SK-N-SH (cell line): ENCODE results near the gene SYNJ2.

Experiments
- EZH2phosphoT487 ChIP-seq: fragments of 200-600 bp; sonication (generic); IDR thresholded peaks from 2 replicates; pipeline ENCODE4 v1.6.1; 2017; ENCODE audit warnings: low read depth, mixed run types, mild to moderate bottlenecking, antibody characterized with exemption, moderate library complexity, borderline replicate concordance
- FOXM1 ChIP-seq: IDR thresholded peaks from 2 replicates; pipeline ENCODE4 v1.4.0; 2012; ENCODE audit warnings: low read depth, mild to moderate bottlenecking
- NFIC ChIP-seq: IDR thresholded peaks from 2 replicates; pipeline ENCODE4 v1.4.0; 2012; ENCODE audit warnings: borderline replicate concordance
- POLR2AphosphoS5 ChIP-seq: IDR thresholded peaks from 2 replicates; pipeline ENCODE4 v1.6.1; 2012; ENCODE audit warnings: low read depth, low read length
- SMC3 ChIP-seq: IDR thresholded peaks from 2 replicates; pipeline ENCODE4 v1.6.1; 2012; ENCODE audit warnings: low read depth, low read length, improper control_type of control experiment
- TAF1 ChIP-seq: IDR thresholded peaks from 2 replicates; pipeline ENCODE4 v1.6.1; 2012; ENCODE audit warnings: low read depth, mild to moderate bottlenecking, low read length, moderate library complexity, borderline replicate concordance
- TEAD4 ChIP-seq: IDR thresholded peaks from 2 replicates; pipeline ENCODE4 v1.4.0; 2012; ENCODE audit warnings: mild to moderate bottlenecking, borderline replicate concordance; ENCODE audit not compliant: insufficient read depth
- TF ChIP-seq, protein P1 (sequence below): fragments of 200-600 bp; sonication (generic); IDR thresholded peaks from 2 replicates; pipeline ENCODE4 v1.6.1; 2017; ENCODE audit warnings: antibody characterized with exemption, mild to moderate bottlenecking, moderate library complexity
- TF ChIP-seq, protein P2 (sequence below): fragments of 150-350 bp; IDR thresholded peaks from 2 replicates; pipeline ENCODE4 v1.6.1; 2016; ENCODE audit warnings: mild to moderate bottlenecking, low read depth, low read length
- TF ChIP-seq, protein P3 (sequence below): IDR thresholded peaks from 2 replicates; pipeline ENCODE4 v1.4.0; 2012; ENCODE audit warnings: low read depth

DNA sequence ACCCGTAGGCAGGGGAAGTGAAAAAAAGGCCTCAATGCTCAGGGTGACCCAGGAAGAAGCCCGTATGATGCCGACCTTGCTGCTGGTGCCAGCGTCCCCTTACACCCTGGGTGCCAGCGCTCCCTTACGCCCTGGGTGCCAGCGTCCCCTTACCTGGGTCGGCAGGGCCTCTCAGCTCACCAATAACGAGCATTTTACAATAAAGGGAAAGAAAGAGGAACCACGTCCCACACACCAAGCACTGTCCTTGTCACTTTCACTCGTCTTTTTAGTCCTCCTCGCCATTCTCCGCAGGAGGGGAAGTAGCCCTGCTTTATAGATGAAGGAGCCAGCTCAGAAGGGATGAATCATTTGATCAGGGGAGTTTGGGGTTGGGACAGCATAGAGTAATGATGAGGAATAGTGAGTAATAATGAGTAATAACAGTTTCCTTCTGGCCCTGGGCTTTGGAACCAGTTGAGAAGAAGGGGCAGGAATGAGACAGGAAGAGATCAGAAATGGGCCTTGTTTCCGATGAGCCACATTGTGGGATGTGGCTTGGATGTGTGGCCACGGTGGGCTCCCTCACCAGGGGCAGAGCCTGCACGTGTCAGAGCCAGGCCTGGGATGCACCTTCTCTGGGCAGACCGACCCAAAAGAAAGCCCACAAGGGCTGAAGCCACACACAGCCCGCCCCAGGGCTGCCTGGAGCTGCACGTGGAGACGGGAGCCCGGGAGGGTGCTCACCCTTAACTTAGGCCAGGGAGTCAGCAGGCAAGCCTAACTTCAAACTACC, 75.7 kb downstream of the SYNJ2 start:
- TF ChIP-seq, protein P1, sequence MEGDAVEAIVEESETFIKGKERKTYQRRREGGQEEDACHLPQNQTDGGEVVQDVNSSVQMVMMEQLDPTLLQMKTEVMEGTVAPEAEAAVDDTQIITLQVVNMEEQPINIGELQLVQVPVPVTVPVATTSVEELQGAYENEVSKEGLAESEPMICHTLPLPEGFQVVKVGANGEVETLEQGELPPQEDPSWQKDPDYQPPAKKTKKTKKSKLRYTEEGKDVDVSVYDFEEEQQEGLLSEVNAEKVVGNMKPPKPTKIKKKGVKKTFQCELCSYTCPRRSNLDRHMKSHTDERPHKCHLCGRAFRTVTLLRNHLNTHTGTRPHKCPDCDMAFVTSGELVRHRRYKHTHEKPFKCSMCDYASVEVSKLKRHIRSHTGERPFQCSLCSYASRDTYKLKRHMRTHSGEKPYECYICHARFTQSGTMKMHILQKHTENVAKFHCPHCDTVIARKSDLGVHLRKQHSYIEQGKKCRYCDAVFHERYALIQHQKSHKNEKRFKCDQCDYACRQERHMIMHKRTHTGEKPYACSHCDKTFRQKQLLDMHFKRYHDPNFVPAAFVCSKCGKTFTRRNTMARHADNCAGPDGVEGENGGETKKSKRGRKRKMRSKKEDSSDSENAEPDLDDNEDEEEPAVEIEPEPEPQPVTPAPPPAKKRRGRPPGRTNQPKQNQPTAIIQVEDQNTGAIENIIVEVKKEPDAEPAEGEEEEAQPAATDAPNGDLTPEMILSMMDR = no peak
- TF ChIP-seq NFIC (peak; percentile 91), EZH2phosphoT487 (no peak), FOXM1 (peak; percentile 86), TEAD4 (peak; percentile 56), SMC3 (no peak), POLR2AphosphoS5 (peak; percentile 74; the same call in 1 of the 2 replicates), TAF1 (0 out of 2 replicates have a peak, but pooled peaks have one; percentile 9)
- TF ChIP-seq, protein P2, sequence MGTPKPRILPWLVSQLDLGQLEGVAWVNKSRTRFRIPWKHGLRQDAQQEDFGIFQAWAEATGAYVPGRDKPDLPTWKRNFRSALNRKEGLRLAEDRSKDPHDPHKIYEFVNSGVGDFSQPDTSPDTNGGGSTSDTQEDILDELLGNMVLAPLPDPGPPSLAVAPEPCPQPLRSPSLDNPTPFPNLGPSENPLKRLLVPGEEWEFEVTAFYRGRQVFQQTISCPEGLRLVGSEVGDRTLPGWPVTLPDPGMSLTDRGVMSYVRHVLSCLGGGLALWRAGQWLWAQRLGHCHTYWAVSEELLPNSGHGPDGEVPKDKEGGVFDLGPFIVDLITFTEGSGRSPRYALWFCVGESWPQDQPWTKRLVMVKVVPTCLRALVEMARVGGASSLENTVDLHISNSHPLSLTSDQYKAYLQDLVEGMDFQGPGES = no peak
- TF ChIP-seq, protein P3, sequence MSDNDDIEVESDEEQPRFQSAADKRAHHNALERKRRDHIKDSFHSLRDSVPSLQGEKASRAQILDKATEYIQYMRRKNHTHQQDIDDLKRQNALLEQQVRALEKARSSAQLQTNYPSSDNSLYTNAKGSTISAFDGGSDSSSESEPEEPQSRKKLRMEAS = peak; percentile 96
